ENCODE measurements around the gene EIF3D. TPM values are rescaled to one million over a fixed set of nuclear protein-coding genes. Genes with fewer than 3 reads are reported as not detected.
A peak's percentile ranks its signal among the peaks of the same experiment; 100 is the strongest.

The EIF3D gene
- total and polyA plus RNA-seq, 2 donors from 2014 or later, result 129 to 140 TPM

DNA sequence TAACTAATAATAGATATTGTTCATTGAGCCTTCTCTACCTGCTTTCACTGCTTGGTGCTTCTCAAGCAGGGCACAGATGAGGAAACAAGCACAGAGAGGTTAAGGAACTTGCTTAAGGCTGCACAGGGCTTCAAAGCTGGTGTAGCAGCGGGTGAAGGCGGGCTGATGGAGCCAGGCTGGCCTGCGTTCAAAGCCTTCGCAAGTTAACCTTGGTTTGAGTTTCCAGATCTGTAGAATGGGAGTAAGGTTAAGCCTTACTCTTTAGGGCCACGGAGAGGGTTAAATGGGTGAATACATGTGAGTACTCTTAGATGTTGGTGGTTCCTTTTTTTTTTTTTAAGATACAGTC is 36.2 kb upstream of the EIF3D start:
- H3K9ac ChIP-seq (ENCODE audit: low read length in 3 of 3), result no peak overlapping the region
- intact Hi-C loops (cut with DNase I), result no loop called here
- H3K4me3 ChIP-seq (ENCODE audit: low read length in 3 of 3), result no peak overlapping the region
- H3K36me3 ChIP-seq (ENCODE audit: control insufficient read depth in 2 of 3, insufficient read depth in 3 of 3, low read length in 3 of 3), result no peaks in the 10 kb centered on the region
- H3K27me3 ChIP-seq (ENCODE audit: control insufficient read depth, insufficient read depth, low read length), result no peaks in the 10 kb centered on the region
- TF ChIP-seq, protein P1, sequence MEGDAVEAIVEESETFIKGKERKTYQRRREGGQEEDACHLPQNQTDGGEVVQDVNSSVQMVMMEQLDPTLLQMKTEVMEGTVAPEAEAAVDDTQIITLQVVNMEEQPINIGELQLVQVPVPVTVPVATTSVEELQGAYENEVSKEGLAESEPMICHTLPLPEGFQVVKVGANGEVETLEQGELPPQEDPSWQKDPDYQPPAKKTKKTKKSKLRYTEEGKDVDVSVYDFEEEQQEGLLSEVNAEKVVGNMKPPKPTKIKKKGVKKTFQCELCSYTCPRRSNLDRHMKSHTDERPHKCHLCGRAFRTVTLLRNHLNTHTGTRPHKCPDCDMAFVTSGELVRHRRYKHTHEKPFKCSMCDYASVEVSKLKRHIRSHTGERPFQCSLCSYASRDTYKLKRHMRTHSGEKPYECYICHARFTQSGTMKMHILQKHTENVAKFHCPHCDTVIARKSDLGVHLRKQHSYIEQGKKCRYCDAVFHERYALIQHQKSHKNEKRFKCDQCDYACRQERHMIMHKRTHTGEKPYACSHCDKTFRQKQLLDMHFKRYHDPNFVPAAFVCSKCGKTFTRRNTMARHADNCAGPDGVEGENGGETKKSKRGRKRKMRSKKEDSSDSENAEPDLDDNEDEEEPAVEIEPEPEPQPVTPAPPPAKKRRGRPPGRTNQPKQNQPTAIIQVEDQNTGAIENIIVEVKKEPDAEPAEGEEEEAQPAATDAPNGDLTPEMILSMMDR (IDR thresholded peaks at IDR 0.05; ENCODE audit: borderline replicate concordance, extremely low read depth, insufficient read depth), result no peak
- no peak for DNase-seq
- no peak overlapping the region for H3K27ac ChIP-seq (ENCODE audit: low read depth in 2 of 2, low read length in 2 of 2)
- no peaks in the 10 kb centered on the region for H3K4me1 ChIP-seq (ENCODE audit: control insufficient read depth in 2 of 3, insufficient read depth in 2 of 3, low read depth in 1 of 3, low read length in 3 of 3)
- FAIRE-seq, result no peak
- no peaks in the 10 kb centered on the region for H3K9me3 ChIP-seq (ENCODE audit: control insufficient read depth in 2 of 3, insufficient read depth in 1 of 3, low read length in 3 of 3)

DNA sequence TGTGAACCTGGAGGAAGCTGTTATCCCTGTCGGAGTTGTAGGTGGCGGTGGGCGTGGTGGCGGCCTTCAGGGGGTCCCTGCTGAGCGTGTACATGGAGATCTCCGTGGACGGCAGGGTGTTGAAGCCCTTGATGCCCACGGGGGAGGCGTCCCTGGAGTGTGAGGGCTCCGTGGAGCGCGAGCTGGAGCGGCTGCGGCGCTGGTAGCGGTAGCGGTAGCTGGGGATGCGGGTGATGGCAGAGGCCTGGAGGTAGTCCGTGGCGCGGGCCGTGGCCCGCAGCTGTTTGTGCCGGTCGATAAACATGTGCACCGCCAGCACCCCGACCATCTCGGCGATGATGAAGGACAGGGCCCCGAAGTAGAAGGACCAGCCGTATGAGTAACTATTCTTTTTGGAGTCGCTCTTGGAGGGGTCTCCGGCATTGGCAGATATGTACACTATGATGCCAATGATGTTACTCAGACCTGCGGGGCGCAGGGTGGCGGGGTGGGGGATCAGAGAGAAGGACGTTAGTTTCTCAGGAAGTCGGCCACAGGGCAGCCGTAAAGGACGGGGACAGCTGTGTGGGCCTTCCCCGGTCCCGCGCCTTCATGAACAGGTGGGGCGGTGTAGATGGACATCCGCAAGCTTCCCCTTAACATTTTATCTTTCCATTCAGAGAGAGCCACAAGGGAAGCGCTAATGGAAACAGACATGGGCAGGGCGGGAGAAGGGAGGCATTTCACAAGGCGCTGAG is 35.6 kb upstream of the EIF3D start:
- no peaks in the 10 kb centered on the region for H3K27me3 ChIP-seq (ENCODE audit: control insufficient read depth, insufficient read depth, low read length)
- TF ChIP-seq, protein P1 (IDR thresholded peaks at IDR 0.05; ENCODE audit: borderline replicate concordance, extremely low read depth, insufficient read depth), result no peak
- no peak overlapping the region for H3K9ac ChIP-seq (ENCODE audit: low read length in 3 of 3)
- H3K36me3 ChIP-seq (ENCODE audit: control insufficient read depth in 2 of 3, insufficient read depth in 3 of 3, low read length in 3 of 3), result no peaks in the 10 kb centered on the region
- no peak for FAIRE-seq
- H3K4me3 ChIP-seq (ENCODE audit: low read length in 3 of 3), result no peak overlapping the region
- H3K27ac ChIP-seq (ENCODE audit: low read depth in 2 of 2, low read length in 2 of 2), result no peak overlapping the region
- H3K4me1 ChIP-seq (ENCODE audit: control insufficient read depth in 2 of 3, insufficient read depth in 2 of 3, low read depth in 1 of 3, low read length in 3 of 3), result no peaks in the 10 kb centered on the region
- no peak for DNase-seq
- H3K9me3 ChIP-seq (ENCODE audit: control insufficient read depth in 2 of 3, insufficient read depth in 1 of 3, low read length in 3 of 3), result no peaks in the 10 kb centered on the region
- intact Hi-C loops (cut with DNase I), result no loop called here

DNA sequence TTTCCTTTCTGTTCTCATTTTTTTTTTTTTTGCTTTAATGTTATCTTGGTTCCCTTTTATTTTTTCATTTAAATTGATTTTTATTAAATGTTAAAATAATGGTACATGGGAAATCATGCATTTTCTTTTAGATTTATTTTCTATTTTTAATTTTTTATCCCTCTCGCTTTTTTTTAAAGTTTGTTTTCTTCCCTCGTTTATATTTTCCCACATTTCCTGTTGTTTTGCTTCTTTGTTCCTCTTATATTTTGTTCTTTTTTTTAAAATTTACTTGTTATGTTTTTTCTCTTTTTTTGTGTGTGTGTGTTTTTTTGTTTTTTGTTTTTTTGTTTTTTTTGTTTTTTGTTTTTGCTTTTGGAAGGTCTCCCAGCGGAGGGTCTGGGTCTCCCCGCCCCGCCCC is 34.9 kb upstream of the EIF3D start:
- H3K4me1 ChIP-seq (ENCODE audit: control insufficient read depth in 2 of 3, insufficient read depth in 2 of 3, low read depth in 1 of 3, low read length in 3 of 3), result no peaks in the 10 kb centered on the region

More for the DNA sequence above, 34.9 kb upstream of the EIF3D start:
- peak; percentile 85 for FAIRE-seq
- DNase-seq, result no peak
- Histone ChIP-seq H3K27ac (ENCODE audit: low read depth in 2 of 2, low read length in 2 of 2) (no peak overlapping the region), H3K27me3 (ENCODE audit: control insufficient read depth, insufficient read depth, low read length) (no peaks in the 10 kb centered on the region), H3K9me3 (ENCODE audit: control insufficient read depth in 2 of 3, insufficient read depth in 1 of 3, low read length in 3 of 3) (no peaks in the 10 kb centered on the region), H3K9ac (ENCODE audit: low read length in 3 of 3) (no peak overlapping the region), H3K4me3 (ENCODE audit: low read length in 3 of 3) (no peak overlapping the region), H3K36me3 (ENCODE audit: control insufficient read depth in 2 of 3, insufficient read depth in 3 of 3, low read length in 3 of 3) (no peaks in the 10 kb centered on the region)
- TF ChIP-seq, protein P1 (IDR thresholded peaks at IDR 0.05; ENCODE audit: borderline replicate concordance, extremely low read depth, insufficient read depth), result no peak
- intact Hi-C loops (cut with DNase I), result no loop called here
